GM23338 (cell line): ENCODE data around the gene C1GALT1C1L. TPM values are rescaled to one million over a fixed set of nuclear protein-coding genes. Genes with fewer than 3 reads are reported as not detected.

Experiments
- ATAC-seq: fragments of 200-7000 bp; cut with Tn5 transposase; 3 replicates; pipeline ENCODE4 v1.9.1; 2020
- DNase-seq: peaks from one replicate; pipeline ENCODE4 v3.0.0-alpha.2; 2015; ENCODE audit warnings: low spot score
- H2AFZ ChIP-seq: fragments of 200-600 bp; sonication (generic); 2 replicates; pipeline ENCODE4 v1.8.0; 2016; ENCODE audit warnings: antibody characterized with exemption, mild to moderate bottlenecking, moderate library complexity
- H3F3A ChIP-seq: fragments of 200-600 bp; sonication (generic); replicated peaks from 2 replicates; pipeline ENCODE4 v1.8.0; 2017; ENCODE audit warnings: antibody characterized with exemption, mixed run types, low read depth
- H3K27ac ChIP-seq: fragments of 200-600 bp; sonication (generic); 2 replicates; pipeline ENCODE4 v1.6.1; 2016; ENCODE audit warnings: low read depth
- H3K27me3 ChIP-seq: fragments of 200-600 bp; sonication (generic); 2 replicates; pipeline ENCODE4 v1.8.0; 2016; ENCODE audit warnings: mild to moderate bottlenecking, mixed run types, moderate library complexity; ENCODE audit not compliant: insufficient read depth
- H3K36me3 ChIP-seq: fragments of 200-600 bp; sonication (generic); 2 replicates; pipeline ENCODE4 v1.8.0; 2016; ENCODE audit warnings: mild to moderate bottlenecking; ENCODE audit not compliant: insufficient read depth
- H3K4me1 ChIP-seq: fragments of 200-600 bp; sonication (generic); 2 replicates; pipeline ENCODE4 v1.8.0; 2016; ENCODE audit warnings: mild to moderate bottlenecking, moderate library complexity; ENCODE audit not compliant: insufficient read depth
- H3K4me2 ChIP-seq: fragments of 200-600 bp; sonication (generic); 2 replicates; pipeline ENCODE4 v1.7.1; 2017; ENCODE audit warnings: mixed run types
- H3K4me3 ChIP-seq: fragments of 200-600 bp; sonication (generic); 2 replicates; pipeline ENCODE4 v1.6.1; 2016; ENCODE audit warnings: mixed run types
- H3K79me2 ChIP-seq: fragments of 200-600 bp; sonication (generic); replicated peaks from 2 replicates; pipeline ENCODE4 v1.8.0; 2017; ENCODE audit warnings: mild to moderate bottlenecking; ENCODE audit not compliant: insufficient read depth
- H3K9me2 ChIP-seq: fragments of 200-600 bp; sonication (generic); 2 replicates; pipeline ENCODE4 v1.8.0; 2017; ENCODE audit not compliant: insufficient read depth
- H4K20me1 ChIP-seq: fragments of 200-600 bp; sonication (generic); replicated peaks from 2 replicates; pipeline ENCODE4 v1.8.0; 2017; ENCODE audit warnings: mild to moderate bottlenecking; ENCODE audit not compliant: insufficient read depth
- H3K27ac Mint-ChIP-seq: 2 replicates; pipeline ENCODE4 v1.8.0; 2020; ENCODE audit warnings: inconsistent platforms, mild to moderate bottlenecking, moderate library complexity, mixed read lengths
- H3K27me3 Mint-ChIP-seq: 3 replicates; pipeline ENCODE4 v1.8.0; 2022; ENCODE audit warnings: low read depth, mild to moderate bottlenecking, moderate library complexity, mixed read lengths, inconsistent platforms; ENCODE audit not compliant: insufficient read depth, poor library complexity
- H3K36me3 Mint-ChIP-seq: 3 replicates; pipeline ENCODE4 v1.8.0; 2021; ENCODE audit warnings: low read depth, mild to moderate bottlenecking, inconsistent platforms, moderate library complexity, mixed read lengths
- H3K4me1 Mint-ChIP-seq: 3 replicates; pipeline ENCODE4 v1.8.0; 2020; ENCODE audit warnings: mild to moderate bottlenecking, inconsistent platforms, mixed read lengths
- H3K4me3 Mint-ChIP-seq: 3 replicates; pipeline ENCODE4 v1.8.0; 2021; ENCODE audit warnings: moderate library complexity, mild to moderate bottlenecking, inconsistent platforms, mixed read lengths
- H3K9me3 Mint-ChIP-seq: 3 replicates; pipeline ENCODE4 v1.8.0; 2020; ENCODE audit warnings: moderate library complexity, mild to moderate bottlenecking, inconsistent platforms, mixed read lengths
- CREB1 ChIP-seq: fragments of 250-450 bp; sonication (Bioruptor Pico); IDR thresholded peaks from 2 replicates; pipeline ENCODE4 v1.5.0; 2020; ENCODE audit warnings: low read depth, mild to moderate bottlenecking, moderate library complexity
- CTCF ChIP-seq, 2 experiments: fragments of 200-600 bp in 1 of 2; sonication (generic) in 1 of 2; conservative IDR thresholded peaks; 2 replicates each; pipeline versions ENCODE4 v1.5.1 to v1.6.1; 2016 to 2017; ENCODE audit warnings: antibody characterized with exemption in 2 of 2, low read depth in 2 of 2, mild to moderate bottlenecking in 2 of 2, moderate library complexity in 1 of 2
- ETS1 ChIP-seq: IDR thresholded peaks from 2 replicates; pipeline ENCODE4 v1.6.1; 2016; ENCODE audit warnings: antibody characterized with exemption
- EZH2phosphoT487 ChIP-seq: fragments of 200-600 bp; sonication (generic); IDR thresholded peaks from one replicate; pipeline ENCODE4 v1.8.1; 2018; ENCODE audit warnings: antibody characterized with exemption; ENCODE audit not compliant: unreplicated experiment
- JUNB ChIP-seq: IDR thresholded peaks from one replicate; pipeline ENCODE4 v1.6.1; 2016; ENCODE audit warnings: antibody characterized with exemption; ENCODE audit not compliant: unreplicated experiment
- NANOG ChIP-seq: IDR thresholded peaks from 2 replicates; pipeline ENCODE4 v1.6.1; 2016; ENCODE audit warnings: antibody characterized with exemption, borderline replicate concordance
- POLR2AphosphoS5 ChIP-seq: IDR thresholded peaks from 2 replicates; pipeline ENCODE4 v1.6.1; 2016; ENCODE audit warnings: antibody characterized with exemption, low read depth
- STAT1 ChIP-seq: IDR thresholded peaks from one replicate; pipeline ENCODE4 v1.6.1; 2016; ENCODE audit warnings: antibody characterized with exemption; ENCODE audit not compliant: unreplicated experiment
- ZNF114 ChIP-seq: fragments of 250-450 bp; sonication (Bioruptor Pico); IDR thresholded peaks from 2 replicates; pipeline ENCODE4 v1.5.0; 2020; ENCODE audit warnings: mild to moderate bottlenecking, moderate library complexity
- ZNF331 ChIP-seq: fragments of 250-450 bp; sonication (Bioruptor Pico); IDR thresholded peaks from 2 replicates; pipeline ENCODE4 v1.5.0; 2020; ENCODE audit warnings: low read depth, mild to moderate bottlenecking, moderate library complexity
- polyA plus RNA-seq: library from polyadenylated mRNA; unstranded; fragments of >200 nt; fragmentation: Nextera tagmentation; extraction: Ambion mirVana; gene quantifications from 2 replicates; pipeline ENCODE4 v1.2.1, GENCODE V29; 2016
- total RNA-seq: library from RNA; depleted of rRNA; stranded (reverse); fragments of >200 nt; shearing (Covaris generic); gene quantifications from 2 replicates; pipeline ENCODE4 v1.2.3, GENCODE V29; 2014

Gene C1GALT1C1L
- total and polyA plus RNA-seq, 2 experiments from 2014 or later = 0.17 to 0.99 TPM

- no peak overlapping the region for H3K4me2 ChIP-seq
- H3K9me2 ChIP-seq = no peaks in the 10 kb centered on the region
- DNase-seq (no peak), ATAC-seq (no peak)
- H2AFZ ChIP-seq = no peak overlapping the region
- no peaks in the 10 kb centered on the region for H4K20me1 ChIP-seq
- no peaks in the 10 kb centered on the region for H3K36me3 ChIP-seq
- H3K27me3 Mint-ChIP-seq = peaks cover 2% of the 10 kb centered on the region
- no peaks in the 10 kb centered on the region for H3K79me2 ChIP-seq
- H3K4me1 ChIP-seq = peaks cover 28% of the 10 kb centered on the region
- no peaks in the 10 kb centered on the region for H3K9me3 Mint-ChIP-seq
- peaks cover 21% of the 10 kb centered on the region; the same call in 2 of the 3 replicates for H3K4me1 Mint-ChIP-seq
- peak overlapping the region; percentile 64; the same call in 1 of the 2 replicates for H3K27ac ChIP-seq
- H3F3A ChIP-seq = no peaks in the 10 kb centered on the region
- no peak overlapping the region for H3K4me3 Mint-ChIP-seq
- no peak overlapping the region for H3K4me3 ChIP-seq
- no peaks in the 10 kb centered on the region for H3K36me3 Mint-ChIP-seq
- no peaks in the 10 kb centered on the region for H3K27me3 ChIP-seq
- H3K27ac Mint-ChIP-seq = no peak overlapping the region
- no peak for TF ChIP-seq JUNB
- TF ChIP-seq STAT1 = no peak
- no peak for TF ChIP-seq CTCF (conservative IDR thresholded peaks at IDR 0.05; ENCODE audit: low read depth in 2 of 2)
- TF ChIP-seq ZNF331 = no peak
- TF ChIP-seq EZH2phosphoT487 = no peak
- no peak for TF ChIP-seq POLR2AphosphoS5
- TF ChIP-seq NANOG = no peak
- TF ChIP-seq ZNF114 (CRISPR knock-in tag) = no peak
- TF ChIP-seq CREB1 (CRISPR knock-in tag) = no peak
These were observed 49.5 kb upstream of the C1GALT1C1L start for GRCh38 chr2:43725711-43726246.

DNA sequence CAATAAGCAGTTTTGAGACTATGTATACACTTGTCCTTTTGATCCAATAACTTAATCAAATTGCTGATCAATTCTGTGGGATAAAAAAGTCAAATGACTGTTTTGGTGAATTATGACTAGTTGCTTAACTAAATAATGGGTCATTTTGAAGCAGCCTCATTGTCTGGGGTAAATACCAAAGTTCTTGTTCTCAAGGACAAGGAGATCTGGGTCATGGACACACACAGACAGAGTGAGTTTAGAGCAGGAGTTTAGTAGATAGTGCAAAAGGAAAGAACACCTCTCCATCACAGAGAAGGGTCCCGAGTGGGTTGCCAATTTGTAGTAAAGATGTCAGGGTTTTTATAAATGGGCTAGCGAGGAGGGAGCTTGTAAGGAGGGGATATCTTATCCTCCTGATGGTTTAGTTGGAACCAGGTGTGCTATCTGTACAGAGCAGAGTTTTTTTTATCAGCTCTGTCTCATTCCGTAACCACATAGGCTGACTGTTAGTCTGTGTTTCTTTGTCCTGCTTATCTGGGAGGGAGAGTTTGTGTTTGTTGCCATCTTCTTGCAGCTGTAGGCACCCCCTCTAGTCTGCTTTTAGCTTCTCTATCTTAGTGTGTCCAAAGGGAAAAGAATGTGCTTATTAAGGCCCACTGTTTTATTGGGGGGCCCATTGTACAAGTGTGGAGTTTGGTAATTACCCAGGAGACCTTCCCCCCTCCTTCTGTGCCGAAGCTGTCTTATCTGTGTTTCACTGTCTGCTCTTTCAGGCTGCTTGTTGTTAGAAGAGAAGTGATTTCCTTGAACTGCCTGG, 48.7 kb upstream of the C1GALT1C1L start:
- H3K4me3 ChIP-seq = no peak overlapping the region
- no peaks in the 10 kb centered on the region for H3K79me2 ChIP-seq
- no peaks in the 10 kb centered on the region for H4K20me1 ChIP-seq
- no peaks in the 10 kb centered on the region for H3K27me3 ChIP-seq
- no peak for TF ChIP-seq CTCF (conservative IDR thresholded peaks at IDR 0.05; ENCODE audit: low read depth in 2 of 2)
- no peak for TF ChIP-seq EZH2phosphoT487
- no peak for TF ChIP-seq ZNF114 (CRISPR knock-in tag)
- TF ChIP-seq NANOG = no peak
- no peak for TF ChIP-seq ETS1
- peaks cover 23% of the 10 kb centered on the region for H3K4me1 ChIP-seq
- Mint-ChIP-seq H3K27ac (0 out of 2 replicates have a peak overlapping the region, but pooled peaks have one; percentile 19), H3K4me1 (peaks cover 16% of the 10 kb centered on the region; the same call in 2 of the 3 replicates), H3K27me3 (peaks cover 2% of the 10 kb centered on the region), H3K36me3 (no peaks in the 10 kb centered on the region), H3K4me3 (no peak overlapping the region), H3K9me3 (no peaks in the 10 kb centered on the region)
- ATAC-seq (no peak), DNase-seq (no peak)
- H3K4me2 ChIP-seq = no peak overlapping the region
- H2AFZ ChIP-seq = peak overlapping the region; percentile 44; the same call in 1 of the 2 replicates
- H3K27ac ChIP-seq = peak overlapping the region; percentile 64; the same call in 1 of the 2 replicates
- no peaks in the 10 kb centered on the region for H3K9me2 ChIP-seq
- H3K36me3 ChIP-seq = no peaks in the 10 kb centered on the region
- H3F3A ChIP-seq = no peaks in the 10 kb centered on the region
